HPDE6-E6E7 (cell line): ENCODE data around the gene FASTKD2.
A peak's percentile ranks its signal among the peaks of the same experiment; 100 is the strongest.

Experiments used
- DNase-seq: peaks from one replicate; pipeline ENCODE4 v3.0.0; 2011; ENCODE audit warnings: missing footprints; ENCODE audit errors: extremely low spot score

The FASTKD2 gene

DNA sequence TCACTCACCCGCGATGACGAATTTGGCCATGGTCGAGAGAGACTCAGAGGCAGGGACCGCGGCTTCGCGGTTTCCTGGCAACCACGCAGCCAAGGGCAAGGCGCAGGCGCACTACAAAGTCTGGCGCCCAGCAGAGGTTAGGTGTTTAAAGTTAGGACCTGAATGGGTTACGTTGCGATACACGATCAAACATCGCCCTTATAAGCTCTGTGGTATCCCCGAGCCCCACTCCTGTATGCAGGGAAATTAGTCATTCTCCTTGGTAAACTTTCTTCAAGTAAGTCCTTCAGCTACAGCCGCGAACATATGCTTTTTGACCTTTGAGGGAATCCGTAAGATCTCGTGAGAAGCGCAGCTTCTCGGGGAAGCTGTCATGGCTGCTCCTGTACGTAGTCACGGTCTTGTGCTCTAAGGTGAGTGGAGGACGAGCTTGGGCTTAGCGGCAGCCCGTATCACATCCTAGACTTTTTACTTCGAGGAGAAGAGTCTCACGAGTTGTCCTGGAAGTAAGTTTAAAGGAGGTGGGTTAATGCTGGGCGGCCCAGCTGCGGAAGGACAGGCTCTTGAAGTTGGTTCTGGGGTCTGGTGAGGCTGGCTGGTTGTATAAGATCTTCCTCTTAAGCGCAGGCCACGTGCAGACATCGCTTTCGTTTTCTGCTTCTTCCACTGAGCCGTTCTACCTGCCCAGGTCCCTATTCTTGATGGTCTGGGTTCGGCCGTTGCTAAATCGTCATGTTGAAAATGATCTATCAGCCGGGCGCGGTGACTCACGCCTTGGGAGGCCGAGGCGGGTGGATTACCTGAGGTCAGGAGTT lies at the start of gene FASTKD2, which contains the start of gene MDH1B:
FASTKD2 (plus strand) TSS at position 365 of the 815 bp plus-strand sequence. CDS start 1,088 bp downstream, outside the sequence.
MDH1B (minus strand) TSS at position 87 of the 815 bp plus-strand sequence; CDS start at position 30, 57 bp downstream.
- DNase-seq: peak; percentile 93

DNA sequence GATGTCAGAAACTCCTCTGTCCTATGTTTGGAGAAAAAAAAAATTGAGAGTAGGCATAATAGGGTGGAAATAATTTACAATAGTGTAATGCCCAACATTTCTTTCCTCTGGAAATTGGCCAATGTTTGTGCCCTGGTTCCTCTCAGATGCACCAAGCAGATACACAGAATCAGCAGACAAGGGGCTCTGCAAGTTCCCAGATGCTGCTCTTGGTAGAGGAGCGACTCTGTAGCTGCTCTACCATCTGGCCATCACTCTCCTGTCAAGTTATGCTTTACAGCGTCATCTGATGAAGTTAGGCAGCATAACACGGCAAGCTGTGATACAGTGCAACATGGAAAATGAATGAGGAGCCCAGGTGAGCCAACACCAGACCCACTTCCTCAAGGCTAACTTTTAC lies 48.8 kb upstream of the FASTKD2 start:
- DNase-seq: no peak

DNA sequence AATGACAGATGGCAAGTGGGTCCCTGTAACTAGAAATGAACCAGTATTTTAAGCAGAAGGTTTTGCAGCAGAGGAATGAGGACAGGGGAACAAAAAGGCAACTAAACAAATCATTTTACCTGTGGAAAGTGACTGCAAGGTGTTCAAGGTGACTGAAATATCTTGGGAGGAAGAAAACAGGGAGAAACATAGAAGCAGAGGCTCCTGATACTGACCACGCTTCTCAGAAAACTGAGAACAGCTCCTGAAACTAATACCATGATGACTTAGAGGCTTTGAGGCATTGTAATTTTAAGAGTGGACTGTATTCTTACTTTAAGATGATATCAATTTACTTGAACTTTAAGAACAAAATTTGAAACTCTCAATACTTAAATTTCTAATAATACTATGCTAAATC lies 47.1 kb upstream of the FASTKD2 start, which contains the start of gene DYTN:
DYTN (minus strand) TSS at position 101 of the 400 bp plus-strand sequence. CDS start 117 bp downstream, outside the sequence.
- DNase-seq: no peak

DNA sequence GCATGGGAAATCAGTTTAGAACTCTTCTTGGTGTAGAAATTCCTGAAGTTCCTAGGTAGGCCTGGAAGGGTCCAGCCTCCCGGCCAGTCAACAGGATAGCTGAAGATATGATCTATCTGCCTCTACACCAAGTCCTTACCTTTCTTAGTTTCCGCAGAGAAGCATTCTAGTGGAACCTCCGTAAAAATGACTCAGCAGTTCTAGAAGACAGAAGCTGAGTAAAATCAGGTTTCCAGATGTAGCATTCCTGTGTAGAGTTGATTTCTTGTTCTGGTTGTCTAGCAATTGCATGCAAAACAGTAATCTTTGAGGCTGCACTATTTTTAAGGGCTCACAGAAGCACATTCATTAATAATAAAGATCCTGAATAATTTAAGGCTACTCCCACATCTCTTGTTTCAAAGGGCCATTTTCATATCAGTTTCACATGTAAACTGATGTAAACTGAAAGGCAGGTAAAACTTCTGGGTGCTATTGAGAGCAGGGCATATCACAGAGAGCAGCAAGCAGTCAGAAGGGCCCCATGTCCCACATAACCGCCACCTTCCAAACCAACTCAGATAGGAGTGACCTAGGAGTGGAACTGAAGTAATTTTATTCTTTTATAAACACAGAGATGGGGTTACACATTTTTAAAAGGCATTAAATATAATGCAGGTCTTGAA lies 44.0 kb upstream of the FASTKD2 start:
- DNase-seq: no peak

DNA sequence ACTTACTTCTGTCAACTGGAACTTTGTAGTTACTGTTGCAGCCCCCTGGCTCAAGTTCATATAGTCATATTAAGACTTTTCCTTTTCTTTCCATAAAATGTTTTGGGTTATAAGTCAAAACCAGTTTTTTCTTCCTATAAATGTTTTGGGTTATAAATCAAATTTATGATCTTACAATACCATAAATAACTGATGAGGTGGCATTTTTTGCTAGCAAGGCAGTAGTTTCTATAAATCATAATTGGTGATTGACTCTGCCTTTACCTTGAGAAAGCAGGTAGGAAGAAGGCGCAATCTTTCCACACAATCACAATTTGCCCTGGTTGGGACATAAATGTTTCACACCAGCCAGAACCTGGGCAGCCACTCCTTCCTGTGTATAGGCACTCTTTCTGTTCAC lies 42.1 kb upstream of the FASTKD2 start:
- DNase-seq: no peak

DNA sequence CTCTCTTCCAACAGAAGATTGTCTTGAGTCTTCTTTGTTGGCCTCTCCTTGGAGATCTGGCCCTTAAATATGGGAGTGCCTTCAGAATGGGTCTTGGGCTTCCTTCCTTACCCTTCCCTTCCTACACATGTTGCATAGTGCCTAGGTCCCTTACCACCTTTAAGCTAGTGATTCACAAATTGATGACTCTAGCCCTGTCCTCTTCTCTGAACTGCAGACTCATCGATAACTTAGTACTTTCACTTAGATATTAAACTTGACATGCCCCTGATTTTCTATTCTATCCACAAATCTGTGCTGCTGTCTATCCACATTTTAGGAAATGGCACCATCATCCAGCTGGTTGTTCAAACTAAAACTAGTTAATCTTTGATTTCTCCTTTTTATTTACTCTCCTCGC lies 38.1 kb upstream of the FASTKD2 start:
- DNase-seq: no peak

DNA sequence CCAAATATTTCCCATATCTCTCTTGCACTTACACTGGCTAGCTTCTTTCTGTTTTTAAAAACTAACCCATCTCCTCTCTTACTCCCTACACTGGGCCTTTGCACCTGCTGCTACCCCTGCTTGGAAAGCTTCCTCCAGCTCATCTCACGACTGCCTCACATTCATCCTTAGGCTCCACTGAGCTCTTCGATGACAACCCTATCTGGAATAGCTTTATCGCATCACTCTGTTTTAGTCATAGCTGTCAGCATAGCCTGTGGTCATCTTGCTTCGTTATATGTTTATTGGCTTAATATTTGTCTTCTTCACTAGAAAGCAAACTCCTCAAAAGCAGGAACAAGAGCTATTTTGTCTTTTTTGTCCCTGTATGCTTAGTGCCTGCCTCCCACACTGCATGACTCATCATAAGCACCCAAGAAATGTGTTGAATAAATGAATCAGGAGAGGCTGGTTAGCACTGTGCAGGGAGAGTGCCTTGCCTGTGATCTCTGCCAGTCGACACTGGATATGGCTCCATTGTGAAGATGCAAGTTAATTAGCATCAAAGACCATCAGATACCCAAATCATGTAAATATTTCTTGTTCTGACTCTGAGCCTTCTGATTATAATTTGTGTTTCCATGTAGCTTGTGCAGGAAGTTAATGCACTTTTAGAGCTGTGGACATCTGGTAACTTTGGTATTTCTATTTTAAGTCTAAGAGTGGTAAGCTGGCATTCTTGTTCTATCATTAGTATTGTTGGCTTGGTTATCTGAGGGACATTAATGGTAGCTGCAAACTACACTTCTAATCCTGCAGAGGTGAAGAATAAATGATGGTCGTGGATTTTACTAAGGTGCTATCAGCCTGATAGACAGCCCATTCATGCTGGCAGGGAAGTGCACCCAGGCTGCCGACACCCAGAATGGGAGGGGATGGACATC lies 36.9 kb upstream of the FASTKD2 start:
- DNase-seq: peak; percentile 14

DNA sequence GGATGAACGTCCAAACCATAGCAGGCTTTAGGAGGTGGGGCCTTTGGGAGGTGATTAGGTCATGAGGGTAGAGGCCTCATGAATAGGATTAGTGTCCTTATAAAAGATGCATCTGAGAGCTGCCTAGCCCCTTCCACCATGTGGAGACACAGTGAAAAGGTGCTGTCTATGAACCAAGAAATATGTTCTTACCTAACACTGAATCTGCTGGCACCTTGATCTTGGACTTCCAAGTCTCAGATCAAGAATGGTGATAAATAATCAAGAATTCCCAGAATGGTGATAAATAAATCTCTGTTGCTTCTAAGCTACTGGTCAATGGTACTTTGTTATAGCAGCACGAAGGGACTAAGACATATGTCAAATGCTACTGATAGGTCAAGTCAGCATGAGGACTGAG lies 32.1 kb upstream of the FASTKD2 start:
- no peak for DNase-seq

DNA sequence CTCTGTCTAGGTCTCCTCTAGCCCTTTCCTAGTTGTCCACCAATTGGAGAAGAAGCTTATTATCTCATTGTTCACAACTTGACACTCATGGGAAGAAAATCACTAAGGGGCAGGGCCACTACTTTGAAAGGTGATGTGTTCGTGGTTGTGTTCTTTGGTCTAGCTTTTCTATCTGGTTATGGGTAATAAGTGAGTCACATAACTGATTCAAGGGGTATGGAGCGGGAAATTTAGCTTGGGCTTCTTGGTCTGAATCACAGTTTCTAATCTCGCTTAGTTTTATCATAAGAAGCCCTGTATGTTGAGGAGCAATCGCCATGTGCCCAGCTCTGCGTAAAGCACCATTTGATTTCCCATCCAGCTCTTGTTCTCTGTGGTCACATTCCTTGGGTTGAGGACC lies 28.5 kb upstream of the FASTKD2 start:
- no peak for DNase-seq

DNA sequence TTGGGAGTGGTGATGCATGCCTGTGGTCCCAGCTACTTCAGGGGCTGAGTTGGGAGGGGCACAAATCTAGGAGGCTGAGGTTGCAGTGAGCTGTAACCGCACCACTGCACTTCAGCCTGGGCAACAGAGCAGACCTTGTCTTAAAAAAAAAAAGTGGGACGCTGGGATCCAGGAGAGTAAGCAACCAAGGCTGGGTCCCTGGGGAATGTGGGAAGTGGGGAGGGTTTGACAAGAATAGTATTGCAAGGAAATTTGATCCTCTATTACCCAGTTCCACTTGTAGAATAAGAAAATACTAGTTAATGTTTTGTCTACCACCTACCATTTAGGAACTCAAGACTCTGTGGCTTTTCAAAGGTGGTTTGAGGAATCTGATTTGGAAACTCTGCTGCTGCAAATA lies 26.1 kb upstream of the FASTKD2 start:
- no peak for DNase-seq

DNA sequence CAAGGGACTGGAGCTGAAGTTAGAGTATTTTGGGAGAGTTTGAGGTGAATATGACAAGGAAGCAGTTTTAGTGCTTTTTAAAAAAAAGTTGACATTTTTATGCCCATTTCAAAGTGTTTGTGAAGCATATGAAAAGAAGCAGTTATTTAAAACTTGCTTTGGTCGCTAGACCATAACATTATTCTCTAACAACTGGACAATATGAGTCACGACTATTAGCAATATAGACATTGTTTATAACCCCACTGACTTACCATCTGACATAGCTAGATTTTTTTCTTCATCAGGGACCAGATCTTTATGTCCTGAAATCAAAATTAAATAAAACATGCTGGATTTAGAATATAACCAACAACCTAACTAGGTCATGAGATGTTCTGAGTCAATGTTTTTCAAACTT lies 24.6 kb upstream of the FASTKD2 start:
- DNase-seq: no peak

DNA sequence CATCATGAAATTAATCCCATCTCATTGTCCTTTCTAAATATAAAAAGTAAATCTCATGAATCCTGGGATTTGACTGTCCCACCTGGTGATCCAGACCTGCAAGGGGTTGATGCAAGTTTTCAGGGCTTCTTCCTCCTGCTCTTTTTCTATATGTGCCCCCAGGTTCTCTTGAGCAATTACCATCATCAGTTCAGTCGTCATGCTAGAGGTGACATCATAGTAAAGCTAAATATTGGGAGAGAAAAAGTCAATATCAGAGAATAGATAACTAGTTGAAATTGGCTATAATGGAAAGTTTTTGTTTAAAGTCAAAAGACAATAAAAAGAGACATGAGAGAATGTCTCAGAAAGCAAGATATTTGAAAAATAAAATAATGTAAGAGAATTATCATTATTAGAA lies 8.6 kb upstream of the FASTKD2 start:
- no peak for DNase-seq

DNA sequence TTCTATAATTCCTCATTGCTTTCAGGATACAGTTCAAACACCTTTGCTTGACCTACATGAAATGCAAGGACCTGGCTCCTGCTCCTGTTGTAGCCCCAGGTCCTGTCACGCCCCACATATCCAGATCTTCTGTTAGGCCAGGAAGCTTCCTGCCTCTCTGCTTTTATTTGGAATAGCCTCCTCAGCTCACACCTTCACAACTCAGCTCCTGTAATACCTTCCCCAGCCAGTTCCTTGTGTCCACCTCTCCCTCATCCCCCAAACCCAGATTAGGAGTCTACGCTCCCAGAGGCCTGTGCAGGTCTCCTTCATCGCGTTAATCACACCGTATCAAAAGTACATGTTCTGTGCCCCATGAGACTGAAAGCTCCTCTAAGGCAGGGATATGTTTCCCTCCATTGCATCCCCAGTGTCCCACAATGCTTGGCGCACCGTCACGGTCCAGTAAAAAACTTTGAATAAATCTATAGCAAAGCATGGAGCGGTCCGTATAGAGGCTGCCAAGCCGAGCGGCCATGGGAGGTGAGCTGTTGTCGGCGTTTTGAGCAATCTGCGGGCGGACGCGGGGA lies 649 bp upstream of the FASTKD2 start:
- no peak for DNase-seq

DNA sequence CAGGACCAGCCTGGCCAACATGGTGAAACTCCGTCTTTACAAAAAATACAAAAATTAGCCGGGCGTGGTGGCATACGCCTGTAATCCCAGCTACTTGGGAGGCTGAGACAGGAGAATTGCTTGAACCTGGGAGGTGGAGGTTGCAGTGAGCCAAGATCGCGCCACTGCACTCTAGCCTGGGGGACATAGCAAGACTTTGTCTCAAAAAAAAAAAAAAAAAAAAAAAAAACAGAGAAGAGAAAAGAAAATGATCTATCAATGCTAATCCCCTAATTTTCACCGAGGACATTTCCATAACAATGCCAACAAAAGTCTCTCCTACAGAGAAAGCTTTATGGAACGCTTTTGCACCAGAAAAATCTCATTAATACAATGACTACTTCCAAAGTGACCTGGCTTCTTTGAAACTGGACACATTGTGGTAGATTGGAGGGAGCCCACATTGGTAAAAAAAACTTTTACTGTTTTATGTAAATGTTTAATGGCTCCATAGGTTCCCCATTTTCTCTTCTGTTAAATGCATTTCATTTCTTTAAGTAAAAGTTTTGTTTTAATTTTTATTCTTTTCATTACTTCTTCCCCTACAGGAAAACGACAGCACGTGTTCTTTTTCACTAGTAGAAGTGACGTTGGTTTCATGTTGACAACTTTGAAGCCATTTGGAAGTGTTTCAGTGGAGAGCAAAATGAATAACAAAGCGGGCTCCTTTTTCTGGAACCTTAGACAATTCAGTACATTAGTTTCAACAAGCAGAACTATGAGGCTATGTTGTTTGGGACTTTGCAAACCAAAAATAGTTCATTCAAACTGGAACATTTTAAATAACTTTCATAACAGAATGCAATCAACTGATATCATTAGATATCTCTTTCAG lies 888 bp downstream of the FASTKD2 start:
- DNase-seq: no peak

DNA sequence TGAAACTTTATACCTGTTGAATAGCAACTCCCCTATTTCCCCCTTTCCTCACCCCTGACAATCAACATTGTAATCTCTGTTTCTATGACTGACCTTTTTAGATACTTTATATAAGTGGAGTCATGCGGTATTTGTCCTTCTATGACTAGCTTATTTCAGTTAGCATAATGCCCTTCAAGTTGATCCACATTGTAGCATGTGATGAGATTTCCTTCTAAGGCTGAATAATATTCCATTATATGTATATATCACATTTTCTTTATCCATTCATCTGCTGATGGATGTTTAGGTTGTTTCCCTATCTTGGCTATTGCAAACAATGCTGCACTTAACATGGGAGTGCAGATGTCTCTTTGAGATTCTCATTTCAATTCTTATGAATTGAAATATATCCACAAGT lies 9.5 kb downstream of the FASTKD2 start:
- no peak for DNase-seq

DNA sequence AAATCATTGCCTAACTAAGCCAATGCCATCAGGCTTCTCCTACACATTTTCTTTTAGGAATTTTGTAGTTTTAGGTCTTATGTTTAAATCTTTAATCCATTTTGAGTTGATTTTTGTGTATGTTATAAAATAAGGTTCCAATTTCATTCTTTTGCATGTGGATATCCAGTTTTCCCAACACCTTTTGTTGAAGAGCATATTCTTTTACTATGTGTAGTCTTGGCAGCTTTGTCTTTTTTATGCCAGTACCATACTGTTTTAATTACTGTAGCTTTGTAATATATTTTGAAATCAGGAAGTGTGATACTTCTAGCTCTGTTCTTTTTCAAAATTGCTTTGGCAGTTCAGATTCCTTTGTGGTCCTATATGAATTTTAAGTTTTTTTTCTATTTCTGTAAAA lies 11.0 kb downstream of the FASTKD2 start:
- no peak for DNase-seq

DNA sequence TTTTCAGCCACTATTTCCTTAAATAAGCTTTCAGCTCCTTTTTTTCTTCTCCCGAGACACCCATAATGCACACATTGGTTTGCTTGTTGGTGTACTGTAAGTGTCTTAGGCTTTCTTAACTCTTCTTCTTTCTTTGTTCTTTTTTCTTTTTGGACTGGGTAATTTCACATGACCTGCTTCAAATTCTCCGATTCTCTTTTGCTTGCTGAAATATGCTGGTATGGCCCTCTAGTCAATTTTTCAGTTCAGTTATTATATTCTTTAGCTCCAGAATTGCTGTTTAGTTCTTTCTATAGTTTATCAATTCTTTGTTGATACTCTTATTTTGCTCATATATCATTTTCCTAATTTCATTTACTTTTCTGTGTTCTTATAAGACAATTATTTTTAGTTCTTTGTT lies 15.3 kb downstream of the FASTKD2 start:
- no peak for DNase-seq

DNA sequence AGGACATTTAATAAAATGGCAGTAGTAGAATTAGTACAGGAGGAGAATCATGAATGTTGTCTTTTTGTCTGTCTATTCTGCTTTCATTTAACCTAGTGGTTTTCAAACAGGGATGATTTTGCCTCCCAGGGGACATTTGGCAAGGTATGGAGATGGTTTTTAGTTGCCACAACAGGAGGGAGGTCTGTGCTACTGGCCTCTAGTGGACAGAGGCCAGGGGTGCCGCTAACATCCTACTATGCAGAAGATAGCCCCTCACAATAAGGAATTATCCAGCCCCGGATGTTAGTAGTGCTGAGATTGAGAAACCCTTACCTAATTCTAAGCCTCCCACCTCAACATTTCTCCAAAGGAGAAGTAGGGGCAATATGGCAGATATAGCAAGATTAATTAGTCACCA lies 18.3 kb downstream of the FASTKD2 start:
- no peak for DNase-seq

DNA sequence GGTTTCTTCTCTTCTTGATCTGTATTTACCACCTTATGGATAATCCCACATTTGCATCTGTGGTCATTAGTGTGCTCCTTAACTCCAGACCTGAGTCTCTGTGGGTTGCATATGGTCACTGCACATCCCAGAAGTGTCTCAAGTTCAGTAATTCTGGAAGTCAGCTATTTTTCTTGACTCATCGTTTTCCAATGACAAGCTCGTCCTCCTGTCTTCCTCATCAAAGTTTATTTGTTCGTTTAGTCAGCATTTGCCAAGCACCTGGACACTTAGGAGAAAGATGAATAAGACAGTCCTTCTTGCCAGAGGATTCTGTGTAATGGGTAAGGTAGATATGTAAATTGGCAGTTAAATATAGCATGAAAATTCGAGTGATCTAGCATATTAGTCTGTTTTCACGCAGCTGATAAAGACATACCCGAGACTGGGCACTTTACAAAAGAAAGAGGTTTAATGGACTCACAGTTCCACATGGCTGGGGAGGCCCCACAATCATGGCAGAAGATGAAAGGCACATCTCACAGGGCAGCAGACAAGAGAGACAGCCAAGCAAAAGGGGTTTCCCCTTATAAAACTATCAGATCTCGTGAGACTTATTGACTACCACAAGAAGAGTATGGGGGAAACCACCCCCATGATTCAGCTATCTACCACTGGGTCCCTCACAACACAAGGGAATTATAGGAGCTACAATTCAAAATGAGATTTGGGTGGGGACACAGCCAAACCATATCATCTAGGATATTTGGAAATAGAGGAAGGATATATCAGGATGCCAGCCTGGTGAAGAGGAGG lies 19.4 kb downstream of the FASTKD2 start:
- no peak for DNase-seq
